Liver (tissue), 9 donors: Measurements from ENCODE around the gene EFCC1. TPM values are rescaled to one million over a fixed set of nuclear protein-coding genes. Genes with fewer than 3 reads are reported as not detected.

Experiments used
- DNase-seq: peaks from one replicate; pipeline ENCODE4 v3.0.0-alpha.2; 2017; ENCODE audit warnings: low spot score
- H3K27ac ChIP-seq, 2 donors: one replicate each; pipeline ENCODE4 v1.7.0; 2013; ENCODE audit warnings: inconsistent platforms in 2 of 2, low read length in 2 of 2, control low read depth in 1 of 2, low read depth in 1 of 2, mild to moderate bottlenecking in 1 of 2
- H3K27me3 ChIP-seq, 4 donors: one replicate each; pipeline versions ENCODE4 v1.6.1 to v1.7.0; 2013; ENCODE audit warnings: low read length in 3 of 4, inconsistent platforms in 1 of 4, mild to moderate bottlenecking in 1 of 4, moderate library complexity in 1 of 4; ENCODE audit not compliant: control insufficient read depth in 4 of 4, insufficient read depth in 4 of 4
- H3K36me3 ChIP-seq, 4 donors: one replicate each; pipeline versions ENCODE4 v1.6.1 to v1.7.0; 2013; ENCODE audit warnings: low read length in 3 of 4, mild to moderate bottlenecking in 3 of 4, low read depth in 1 of 4, moderate library complexity in 1 of 4; ENCODE audit not compliant: control insufficient read depth in 4 of 4, insufficient read depth in 3 of 4
- H3K4me1 ChIP-seq, 4 donors: one replicate each; pipeline versions ENCODE4 v1.6.1 to v1.7.0; 2013; ENCODE audit warnings: low read length in 3 of 4, mild to moderate bottlenecking in 3 of 4, moderate library complexity in 1 of 4; ENCODE audit not compliant: control insufficient read depth in 4 of 4, insufficient read depth in 4 of 4
- H3K4me3 ChIP-seq, 3 donors: one replicate each; pipeline versions ENCODE4 v1.6.1 to v1.7.0; 2013; ENCODE audit warnings: low read length in 3 of 3, control low read depth in 1 of 3, low read depth in 1 of 3, mild to moderate bottlenecking in 1 of 3
- H3K9ac ChIP-seq, 2 donors: one replicate each; pipeline ENCODE4 v1.7.0; 2013; ENCODE audit warnings: low read length in 2 of 2, mild to moderate bottlenecking in 2 of 2, moderate library complexity in 2 of 2, control low read depth in 1 of 2, low read depth in 1 of 2
- H3K9me3 ChIP-seq, 4 donors: one replicate each; pipeline versions ENCODE4 v1.6.1 to v1.7.0; 2013; ENCODE audit warnings: low read length in 3 of 4; ENCODE audit not compliant: control insufficient read depth in 4 of 4
- ATF3 ChIP-seq: IDR thresholded peaks from 2 replicates; pipeline ENCODE4 v1.6.1; 2016; ENCODE audit warnings: antibody characterized with exemption
- CTCF ChIP-seq: fragments of 150-350 bp; IDR thresholded peaks from 2 replicates; pipeline ENCODE4 v1.5.1; 2017; ENCODE audit warnings: improper control_type of control experiment, low read depth, low read length; ENCODE audit not compliant: missing input control
- EGR1 ChIP-seq, 2 donors: IDR thresholded peaks; 2 replicates each; pipeline ENCODE4 v1.6.1; 2016 to 2018; ENCODE audit warnings: antibody characterized with exemption in 2 of 2, low read depth in 2 of 2
- FOXA2 ChIP-seq: IDR thresholded peaks from 2 replicates; pipeline ENCODE4 v1.6.1; 2016; ENCODE audit warnings: antibody characterized with exemption
- GABPA ChIP-seq, 2 donors: IDR thresholded peaks in 1 of 2; conservative IDR thresholded peaks in 1 of 2; 2 replicates each; pipeline ENCODE4 v1.6.1; 2016; ENCODE audit warnings: antibody characterized with exemption in 2 of 2, mild to moderate bottlenecking in 1 of 2, moderate library complexity in 1 of 2
- HNF4G ChIP-seq: IDR thresholded peaks from 2 replicates; pipeline ENCODE4 v1.6.1; 2016; ENCODE audit warnings: antibody characterized with exemption
- NR2F2 ChIP-seq: IDR thresholded peaks from 2 replicates; pipeline ENCODE4 v1.6.1; 2016; ENCODE audit warnings: antibody characterized with exemption
- RAD21 ChIP-seq, 2 donors: IDR thresholded peaks; 2 replicates each; pipeline ENCODE4 v1.6.1; 2016; ENCODE audit warnings: antibody characterized with exemption in 2 of 2, mild to moderate bottlenecking in 2 of 2
- REST ChIP-seq: IDR thresholded peaks from 2 replicates; pipeline ENCODE4 v1.6.1; 2016; ENCODE audit warnings: antibody characterized with exemption, mild to moderate bottlenecking
- SP1 ChIP-seq: IDR thresholded peaks from 2 replicates; pipeline ENCODE4 v1.6.1; 2018; ENCODE audit warnings: antibody characterized with exemption, mild to moderate bottlenecking
- TAF1 ChIP-seq: conservative IDR thresholded peaks from 2 replicates; pipeline ENCODE4 v1.6.1; 2016; ENCODE audit warnings: antibody characterized with exemption, mild to moderate bottlenecking
- WGBS: extraction: QIAGEN DNeasy Blood & Tissue Kit; methylation state at CpG from one replicate; pipeline ENCODE4 v1.1.7; 2013; 5-methylcytosine and 5-hydroxymethylcytosine counted together
- polyA plus RNA-seq, 2 donors: library from polyadenylated mRNA; stranded (reverse) in 1 of 2; unstranded in 1 of 2; fragments of 200-250 nt in 1 of 2; fragments of >200 nt in 1 of 2; fragmentation: Nextera tagmentation in 1 of 2; extraction: Ambion mirVana in 1 of 2; gene quantifications; one replicate each; pipeline versions ENCODE4 v1.2.1 to v1.2.3, GENCODE V29; 2013 to 2015
- total RNA-seq, 2 donors: library from RNA; depleted of rRNA; stranded (reverse); fragments of >200 nt; gene quantifications; one replicate each; pipeline ENCODE4 v1.2.3, GENCODE V29; 2014
- donor health status: healthy.
- donor health status: healthy.
- donor health status: healthy.
- donor health status: healthy.
- donor health status: healthy.

EFCC1 gene
- total and polyA plus RNA-seq, 4 donors = 0.08 to 1.0 (median 0.24) TPM

GRCh38 chr3:129039271-129040038 is 38.4 kb downstream of the EFCC1 start:
- peak; percentile 38 for DNase-seq
- Histone ChIP-seq H3K36me3 (no peaks in the 10 kb centered on the region), H3K9me3 (no peaks in the 10 kb centered on the region), H3K4me3 (no peak overlapping the region), H3K4me1 (peaks cover 0 to 7% (median 4%) of the 10 kb centered on the region in 4 donors), H3K9ac (no peak overlapping the region), H3K27ac (no peak overlapping the region), H3K27me3 (no peaks in the 10 kb centered on the region)
- TF ChIP-seq NR2F2 (no peak), RAD21 (IDR thresholded peaks at IDR 0.05) (no peak), EGR1 (IDR thresholded peaks at IDR 0.05; ENCODE audit: low read depth in 2 of 2) (no peak), CTCF (no peak), FOXA2 (no peak), SP1 (no peak), GABPA (IDR thresholded peaks at IDR 0.05 in 1 of 2, conservative IDR thresholded peaks at IDR 0.05 in 1 of 2) (no peak), HNF4G (no peak), ATF3 (no peak), REST (no peak)
- 73% methylated on average over 14 of the region's 14 CpGs for WGBS

GRCh38 chr3:129040039-129040336 is 38.9 kb downstream of the EFCC1 start:
- H3K9me3 ChIP-seq = no peaks in the 10 kb centered on the region
- 84% methylated on average over 3 of the region's 3 CpGs for WGBS
- H3K4me3 ChIP-seq = no peak overlapping the region
- no peak for TF ChIP-seq TAF1
- TF ChIP-seq SP1 = no peak
- H3K9ac ChIP-seq = no peak overlapping the region
- DNase-seq = no peak
- no peaks in the 10 kb centered on the region for H3K27me3 ChIP-seq
- H3K27ac ChIP-seq = no peak overlapping the region
- no peaks in the 10 kb centered on the region for H3K36me3 ChIP-seq
- H3K4me1 ChIP-seq = peaks cover 0 to 7% (median 4%) of the 10 kb centered on the region in 4 donors
